H1 (cell line): Measurements from ENCODE around the gene TMSB10.

ENCODE experiments used
- ATF3 ChIP-seq: IDR thresholded peaks from 2 replicates; pipeline ENCODE4 v1.6.1; 2011; ENCODE audit warnings: low read depth, mild to moderate bottlenecking, low read length; ENCODE audit not compliant: insufficient read depth
- CHD2 ChIP-seq: IDR thresholded peaks from 2 replicates; pipeline ENCODE4 v1.6.1; 2012; ENCODE audit warnings: low read length, improper control_type of control experiment
- EP300 ChIP-seq, 2 experiments: IDR thresholded peaks; 1 replicate in 1 of 2; 2 replicates in 1 of 2; pipeline ENCODE4 v1.6.1; 2011 to 2012; ENCODE audit warnings: low read depth in 2 of 2, low read length in 2 of 2, mild to moderate bottlenecking in 2 of 2, borderline replicate concordance in 1 of 2, inconsistent platforms in 1 of 2, moderate library complexity in 1 of 2
- EZH2 ChIP-seq: fragments of 200-600 bp; sonication (generic); IDR thresholded peaks from 2 replicates; pipeline ENCODE4 v1.7.1; 2012; ENCODE audit warnings: low read depth, mild to moderate bottlenecking, moderate library complexity, low read length, inconsistent platforms; ENCODE audit not compliant: severe bottlenecking
- MAFK ChIP-seq: IDR thresholded peaks from 2 replicates; pipeline ENCODE4 v1.6.1; 2012; ENCODE audit warnings: low read depth, mild to moderate bottlenecking, improper control_type of control experiment, low read length
- MAX ChIP-seq: IDR thresholded peaks from 2 replicates; pipeline ENCODE4 v1.6.1; 2012; ENCODE audit warnings: inconsistent platforms
- POLR2A ChIP-seq, 2 experiments: IDR thresholded peaks; 1 replicate in 1 of 2; 2 replicates in 1 of 2; pipeline ENCODE4 v1.6.1; 2011; ENCODE audit warnings: low read depth in 2 of 2, low read length in 2 of 2, mild to moderate bottlenecking in 2 of 2; ENCODE audit errors: control extremely low read depth in 1 of 2
- POLR2AphosphoS5 ChIP-seq: IDR thresholded peaks from 2 replicates; pipeline ENCODE4 v1.6.1; 2011; ENCODE audit warnings: low read depth, low read length
- SUZ12 ChIP-seq: fragments of 200-600 bp; sonication (generic); IDR thresholded peaks from 2 replicates; pipeline ENCODE4 v1.6.1; 2012; ENCODE audit warnings: mild to moderate bottlenecking, inconsistent platforms, low read length, moderate library complexity, mixed read lengths
- TEAD4 ChIP-seq: IDR thresholded peaks from 2 replicates; pipeline ENCODE4 v1.6.1; 2012; ENCODE audit warnings: low read depth, low read length, inconsistent platforms, mixed read lengths
- USF2 ChIP-seq: IDR thresholded peaks from 2 replicates; pipeline ENCODE4 v1.6.1; 2011; ENCODE audit warnings: low read length, improper control_type of control experiment
- YY1 ChIP-seq: IDR thresholded peaks from 2 replicates; pipeline ENCODE4 v1.6.1; 2011; ENCODE audit warnings: low read depth, mild to moderate bottlenecking, low read length
- TF ChIP-seq, protein P1 (sequence below), 3 experiments: IDR thresholded peaks; 1 replicate in 2 of 3; 2 replicates in 1 of 3; pipeline versions ENCODE4 v1.5.1 to v1.6.1; 2011; ENCODE audit warnings: low read length in 3 of 3, mild to moderate bottlenecking in 3 of 3, inconsistent platforms in 2 of 3, low read depth in 1 of 3, moderate library complexity in 1 of 3; ENCODE audit not compliant: insufficient read depth in 1 of 3; ENCODE audit errors: control extremely low read depth in 1 of 3

DNA sequence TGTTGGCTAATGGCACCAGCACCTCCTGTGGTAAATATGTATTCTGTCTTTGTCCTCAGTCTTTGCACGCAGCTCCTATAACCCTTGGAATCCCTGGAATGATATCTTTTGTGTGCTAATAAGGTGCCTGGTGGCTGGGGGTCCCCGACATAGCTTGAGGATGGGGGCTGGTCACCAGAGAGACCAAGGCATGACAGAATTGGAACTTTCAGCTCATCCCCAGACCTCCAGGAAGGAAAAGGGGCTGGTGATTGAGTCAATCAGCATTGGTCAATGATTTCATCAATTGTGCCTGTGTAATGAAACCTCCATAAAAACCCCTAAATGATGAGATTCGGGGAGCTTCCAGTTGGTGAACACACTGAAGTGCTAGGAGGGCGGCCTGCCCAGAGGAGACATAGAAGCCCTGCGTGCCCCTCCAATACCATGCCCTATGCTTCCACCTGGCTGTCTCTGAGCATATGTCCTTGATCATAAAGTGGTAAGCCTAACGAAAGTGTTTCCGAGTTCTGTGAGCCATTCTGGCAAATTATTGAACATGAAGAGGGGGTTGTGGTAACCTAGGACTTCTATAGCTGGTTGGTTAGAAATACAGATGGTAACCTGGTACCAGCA is 38.9 kb downstream of the TMSB10 start:
- TF ChIP-seq EP300 (IDR thresholded peaks at IDR 0.05; ENCODE audit: borderline replicate concordance in 1 of 2, low read depth in 2 of 2, low read length in 2 of 2) (no peak), EZH2 (no peak), MAFK (no peak), YY1 (no peak), CHD2 (no peak), TEAD4 (no peak), POLR2A (IDR thresholded peaks at IDR 0.05; ENCODE audit: control extremely low read depth in 1 of 2, low read depth in 2 of 2, low read length in 2 of 2) (no peak), SUZ12 (no peak), POLR2AphosphoS5 (no peak), ATF3 (no peak), USF2 (no peak), MAX (no peak)
- TF ChIP-seq, protein P1, sequence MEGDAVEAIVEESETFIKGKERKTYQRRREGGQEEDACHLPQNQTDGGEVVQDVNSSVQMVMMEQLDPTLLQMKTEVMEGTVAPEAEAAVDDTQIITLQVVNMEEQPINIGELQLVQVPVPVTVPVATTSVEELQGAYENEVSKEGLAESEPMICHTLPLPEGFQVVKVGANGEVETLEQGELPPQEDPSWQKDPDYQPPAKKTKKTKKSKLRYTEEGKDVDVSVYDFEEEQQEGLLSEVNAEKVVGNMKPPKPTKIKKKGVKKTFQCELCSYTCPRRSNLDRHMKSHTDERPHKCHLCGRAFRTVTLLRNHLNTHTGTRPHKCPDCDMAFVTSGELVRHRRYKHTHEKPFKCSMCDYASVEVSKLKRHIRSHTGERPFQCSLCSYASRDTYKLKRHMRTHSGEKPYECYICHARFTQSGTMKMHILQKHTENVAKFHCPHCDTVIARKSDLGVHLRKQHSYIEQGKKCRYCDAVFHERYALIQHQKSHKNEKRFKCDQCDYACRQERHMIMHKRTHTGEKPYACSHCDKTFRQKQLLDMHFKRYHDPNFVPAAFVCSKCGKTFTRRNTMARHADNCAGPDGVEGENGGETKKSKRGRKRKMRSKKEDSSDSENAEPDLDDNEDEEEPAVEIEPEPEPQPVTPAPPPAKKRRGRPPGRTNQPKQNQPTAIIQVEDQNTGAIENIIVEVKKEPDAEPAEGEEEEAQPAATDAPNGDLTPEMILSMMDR (IDR thresholded peaks at IDR 0.05; ENCODE audit: control extremely low read depth in 1 of 3, insufficient read depth in 1 of 3, low read depth in 1 of 3, low read length in 3 of 3): no peak
